ENCODE measurements around the gene ST6GALNAC3. TPM values are rescaled to one million over a fixed set of nuclear protein-coding genes. Genes with fewer than 3 reads are reported as not detected.

The ST6GALNAC3 gene
- polyA plus RNA-seq, 1 donor (not counting 4 experiments of a cell fraction or from before 2014, with no cell fraction given), result 0.08 TPM

GRCh38 chr1:76640092-76640491 is 565.5 kb downstream of the ST6GALNAC3 start:
- Histone ChIP-seq H3K27me3 (ENCODE audit: control insufficient read depth, extremely low read depth, insufficient read depth, low read length) (no peaks in the 10 kb centered on the region), H3K4me1 (ENCODE audit: control insufficient read depth, extremely low read depth, insufficient read depth, low read length) (no peaks in the 10 kb centered on the region), H3K4me3 (ENCODE audit: control insufficient read depth in 2 of 3, extremely low read depth in 1 of 3, insufficient read depth in 2 of 3, low read depth in 1 of 3, low read length in 3 of 3) (no peak overlapping the region), H3K79me2 (ENCODE audit: control insufficient read depth, insufficient read depth, low read length) (no peaks in the 10 kb centered on the region), H3K27ac (ENCODE audit: control insufficient read depth, insufficient read depth, low read length) (no peak overlapping the region), H4K20me1 (ENCODE audit: control insufficient read depth, extremely low read depth, insufficient read depth, low read length) (no peaks in the 10 kb centered on the region), H2AFZ (ENCODE audit: control insufficient read depth, low read length) (no peak overlapping the region), H3K9me3 (ENCODE audit: control insufficient read depth, low read depth, low read length) (no peaks in the 10 kb centered on the region), H3K4me2 (ENCODE audit: control insufficient read depth, extremely low read depth, insufficient read depth, low read depth, low read length) (no peak overlapping the region), H3K36me3 (ENCODE audit: control insufficient read depth in 2 of 2, extremely low read depth in 1 of 2, insufficient read depth in 2 of 2, low read length in 2 of 2) (no peaks in the 10 kb centered on the region), H3K9ac (ENCODE audit: control insufficient read depth, extremely low read depth, insufficient read depth, low read length) (no peak overlapping the region), H3K9me1 (ENCODE audit: control insufficient read depth, extremely low read depth, insufficient read depth, low read length) (no peaks in the 10 kb centered on the region)
- FAIRE-seq, result no peak
- TF ChIP-seq EZH2 (IDR thresholded peaks at IDR 0.05; ENCODE audit: low read length) (no peak), CTCF (optimal IDR thresholded peaks at IDR 0.05 in 1 of 3, IDR thresholded peaks at IDR 0.05 in 1 of 3, conservative IDR thresholded peaks at IDR 0.05 in 1 of 3; ENCODE audit: extremely low read depth in 1 of 3, insufficient read depth in 2 of 3, low read length in 3 of 3) (no peak)
- dilution Hi-C loops (cut with MboI; ENCODE audit: extremely low pct_ligation_motif_present, low sequenced_read_pairs), result no loop called here
- DNase-seq (ENCODE audit: low read depth, low spot score), result no peak

- Histone ChIP-seq H3K4me1 (ENCODE audit: control insufficient read depth, extremely low read depth, insufficient read depth, low read length) (no peaks in the 10 kb centered on the region), H2AFZ (ENCODE audit: control insufficient read depth, low read length) (no peak overlapping the region), H3K9me3 (ENCODE audit: control insufficient read depth, low read depth, low read length) (no peaks in the 10 kb centered on the region), H3K4me3 (ENCODE audit: control insufficient read depth in 2 of 3, extremely low read depth in 1 of 3, insufficient read depth in 2 of 3, low read depth in 1 of 3, low read length in 3 of 3) (no peak overlapping the region), H4K20me1 (ENCODE audit: control insufficient read depth, extremely low read depth, insufficient read depth, low read length) (no peaks in the 10 kb centered on the region), H3K9me1 (ENCODE audit: control insufficient read depth, extremely low read depth, insufficient read depth, low read length) (no peaks in the 10 kb centered on the region), H3K36me3 (ENCODE audit: control insufficient read depth in 2 of 2, extremely low read depth in 1 of 2, insufficient read depth in 2 of 2, low read length in 2 of 2) (no peaks in the 10 kb centered on the region), H3K9ac (ENCODE audit: control insufficient read depth, extremely low read depth, insufficient read depth, low read length) (no peak overlapping the region), H3K4me2 (ENCODE audit: control insufficient read depth, extremely low read depth, insufficient read depth, low read depth, low read length) (no peak overlapping the region), H3K27ac (ENCODE audit: control insufficient read depth, insufficient read depth, low read length) (no peak overlapping the region), H3K27me3 (ENCODE audit: control insufficient read depth, extremely low read depth, insufficient read depth, low read length) (no peaks in the 10 kb centered on the region), H3K79me2 (ENCODE audit: control insufficient read depth, insufficient read depth, low read length) (no peaks in the 10 kb centered on the region)
- DNase-seq (ENCODE audit: low read depth, low spot score) (no peak), FAIRE-seq (no peak)
- dilution Hi-C loops (cut with MboI; ENCODE audit: extremely low pct_ligation_motif_present, low sequenced_read_pairs), result no loop called here
- no peak for TF ChIP-seq CTCF (optimal IDR thresholded peaks at IDR 0.05 in 1 of 3, IDR thresholded peaks at IDR 0.05 in 1 of 3, conservative IDR thresholded peaks at IDR 0.05 in 1 of 3; ENCODE audit: extremely low read depth in 1 of 3, insufficient read depth in 2 of 3, low read length in 3 of 3)
- TF ChIP-seq EZH2 (IDR thresholded peaks at IDR 0.05; ENCODE audit: low read length), result no peak
Observed at GRCh38 chr1:76640723-76641122, 566.2 kb downstream of the ST6GALNAC3 start.

Measured in keratinocyte (primary cell).